ENCODE results near the gene ENPP1.

Gene ENPP1

GRCh38 chr6:131782764-131783163 lies 25.1 kb upstream of the ENPP1 start:
- H3K27ac ChIP-seq: no peak overlapping the region
- H3K4me3 ChIP-seq: no peak overlapping the region

DNA sequence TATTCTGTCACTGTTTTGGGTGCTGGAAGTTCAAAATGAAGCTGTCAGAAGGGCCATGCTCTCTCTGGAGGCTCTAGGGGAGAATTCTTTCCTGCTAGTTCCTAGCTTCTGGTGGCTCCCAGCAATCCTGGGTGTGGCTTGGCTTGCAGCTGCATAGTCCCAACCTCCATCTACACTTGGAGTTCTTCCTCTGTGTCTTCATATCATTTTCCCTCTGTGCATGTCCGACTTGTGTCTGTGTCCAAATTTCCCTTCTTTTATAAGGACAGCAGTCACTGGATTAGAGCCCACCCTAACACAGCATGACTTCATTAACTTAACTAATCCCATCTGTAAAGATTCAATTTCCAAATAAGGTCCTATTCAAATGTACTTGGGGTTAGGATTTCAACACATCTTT lies 23.3 kb upstream of the ENPP1 start:
- Histone ChIP-seq H3K4me3 (no peak overlapping the region), H3K27ac (no peak overlapping the region)

DNA sequence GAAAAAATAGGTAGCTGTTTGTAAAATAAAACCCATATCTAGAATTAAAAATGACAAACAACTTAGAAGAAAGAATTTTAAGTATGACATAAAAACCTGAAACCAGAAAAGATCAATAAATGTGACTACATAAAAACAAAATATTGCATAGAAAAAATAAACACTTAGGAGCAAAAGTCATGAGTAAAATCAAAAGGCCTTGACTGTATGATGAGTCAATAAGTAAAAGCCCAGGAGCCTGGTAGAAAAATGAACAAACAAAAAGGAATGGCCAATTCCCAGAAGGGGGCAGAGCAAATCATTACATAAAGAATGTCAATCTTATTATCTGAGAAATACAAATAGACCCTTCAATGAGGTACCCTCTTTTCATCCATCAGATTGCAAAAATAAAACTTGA lies 20.7 kb upstream of the ENPP1 start:
- Histone ChIP-seq H3K4me3 (no peak overlapping the region), H3K27ac (no peak overlapping the region)

DNA sequence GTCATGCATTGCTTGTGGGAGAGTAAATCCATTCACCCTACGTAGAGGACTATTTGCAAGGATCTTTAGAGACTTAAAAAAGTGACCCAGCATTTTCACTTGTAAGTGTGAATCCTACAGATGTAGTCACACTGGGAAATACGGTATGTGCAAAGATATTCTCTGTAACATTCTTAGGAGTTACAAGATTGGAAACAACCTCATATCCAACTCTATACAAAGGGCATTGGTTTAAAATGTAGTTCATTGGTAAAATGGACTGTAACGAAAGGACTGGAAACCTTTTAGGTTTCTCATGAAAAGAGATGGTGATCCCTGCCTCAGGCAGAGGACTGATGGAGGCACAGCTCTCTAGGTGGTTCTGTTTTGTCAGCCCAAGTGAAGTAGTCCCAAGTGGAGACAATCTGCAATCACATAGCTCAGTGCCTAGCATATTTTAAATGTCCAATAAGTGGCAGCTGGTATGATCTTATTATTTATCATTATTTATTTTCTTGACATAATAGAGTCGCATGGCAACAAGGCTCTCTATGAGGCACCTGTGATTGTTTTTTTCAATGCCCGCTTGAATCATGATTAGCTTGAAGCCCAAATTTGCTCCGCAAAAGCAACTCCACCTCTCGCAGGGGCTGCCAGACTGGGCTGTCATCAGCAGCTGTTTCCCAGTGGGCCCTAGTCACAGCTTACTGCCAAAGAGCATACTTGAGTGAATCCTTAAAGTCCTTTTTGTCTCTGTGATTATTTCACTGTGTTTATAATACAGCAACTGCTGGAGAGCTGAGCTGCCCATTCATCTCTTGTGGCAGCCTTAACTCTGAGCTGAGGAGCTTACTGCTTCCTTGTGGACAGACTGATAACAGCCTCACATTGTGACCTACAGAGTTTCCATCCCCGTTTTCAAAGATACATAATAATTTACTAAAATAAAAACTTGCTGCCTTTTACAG lies 19.8 kb upstream of the ENPP1 start:
- Histone ChIP-seq H3K4me3 (no peak overlapping the region), H3K27ac (no peak overlapping the region)

GRCh38 chr6:131789219-131789618 lies 18.6 kb upstream of the ENPP1 start:
- Histone ChIP-seq H3K27ac (no peak overlapping the region), H3K4me3 (no peak overlapping the region)

GRCh38 chr6:131791476-131791875 lies 16.3 kb upstream of the ENPP1 start:
- Histone ChIP-seq H3K4me3 (no peak overlapping the region), H3K27ac (no peak overlapping the region)

DNA sequence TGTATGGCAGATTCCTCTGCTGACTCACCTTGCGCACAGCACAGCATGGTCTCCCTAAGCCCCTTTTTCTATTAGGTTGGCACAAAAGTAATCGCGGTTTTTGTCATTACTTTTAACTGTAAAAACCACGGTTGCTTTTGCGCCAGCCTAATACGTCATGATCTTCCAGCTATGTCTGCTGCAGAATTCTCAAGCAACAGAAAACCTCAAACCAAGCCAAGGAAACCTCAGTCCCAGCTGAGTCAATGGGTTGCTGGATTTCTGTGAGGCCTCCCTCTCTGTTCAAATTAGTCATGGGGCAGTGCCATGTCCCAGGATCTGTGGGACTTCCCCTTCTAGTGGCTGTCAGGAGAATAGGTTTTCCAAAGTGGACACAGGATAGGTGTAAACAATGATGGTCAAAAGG lies 15.7 kb upstream of the ENPP1 start:
- H3K4me3 ChIP-seq: no peak overlapping the region
- H3K27ac ChIP-seq: no peak overlapping the region

DNA sequence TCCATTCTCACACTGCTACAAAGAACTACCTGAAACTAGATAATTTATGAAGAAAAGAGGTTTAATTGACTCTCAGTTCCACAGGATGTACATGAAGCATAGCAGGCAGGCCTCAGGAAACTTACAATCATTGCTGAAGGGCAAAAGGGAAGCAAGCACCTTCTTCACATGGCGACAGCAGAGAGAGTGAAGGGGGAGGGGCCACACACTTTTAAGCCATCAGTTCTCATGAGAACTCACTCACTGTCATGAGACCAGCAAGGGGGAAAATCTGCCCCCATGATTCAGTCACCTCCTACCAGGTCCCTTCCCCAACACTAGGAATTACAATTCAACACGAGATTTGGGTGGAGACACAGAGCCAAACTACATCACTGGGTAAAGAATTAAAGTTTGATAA lies 12.5 kb upstream of the ENPP1 start:
- no peak overlapping the region for H3K27ac ChIP-seq
- no peak overlapping the region for H3K4me3 ChIP-seq

DNA sequence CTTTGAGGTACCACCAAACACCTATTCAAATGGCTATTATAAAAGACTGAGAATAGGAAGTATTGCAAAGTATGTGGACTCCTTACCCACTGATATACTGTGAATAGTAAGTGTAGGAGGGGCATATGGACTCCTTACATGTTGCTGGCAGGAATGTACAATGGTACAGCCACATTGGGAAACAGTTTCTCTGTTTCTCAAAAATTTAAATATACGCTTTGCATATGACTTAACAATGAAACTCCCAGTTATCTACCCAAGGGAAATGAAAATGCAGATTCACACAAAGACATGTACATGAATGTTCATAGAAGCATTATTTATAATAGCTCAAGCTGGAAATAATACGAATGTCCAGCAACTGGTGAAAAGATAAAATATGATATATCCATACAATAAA lies 5.5 kb upstream of the ENPP1 start:
- Histone ChIP-seq H3K27ac (no peak overlapping the region), H3K4me3 (no peak overlapping the region)

DNA sequence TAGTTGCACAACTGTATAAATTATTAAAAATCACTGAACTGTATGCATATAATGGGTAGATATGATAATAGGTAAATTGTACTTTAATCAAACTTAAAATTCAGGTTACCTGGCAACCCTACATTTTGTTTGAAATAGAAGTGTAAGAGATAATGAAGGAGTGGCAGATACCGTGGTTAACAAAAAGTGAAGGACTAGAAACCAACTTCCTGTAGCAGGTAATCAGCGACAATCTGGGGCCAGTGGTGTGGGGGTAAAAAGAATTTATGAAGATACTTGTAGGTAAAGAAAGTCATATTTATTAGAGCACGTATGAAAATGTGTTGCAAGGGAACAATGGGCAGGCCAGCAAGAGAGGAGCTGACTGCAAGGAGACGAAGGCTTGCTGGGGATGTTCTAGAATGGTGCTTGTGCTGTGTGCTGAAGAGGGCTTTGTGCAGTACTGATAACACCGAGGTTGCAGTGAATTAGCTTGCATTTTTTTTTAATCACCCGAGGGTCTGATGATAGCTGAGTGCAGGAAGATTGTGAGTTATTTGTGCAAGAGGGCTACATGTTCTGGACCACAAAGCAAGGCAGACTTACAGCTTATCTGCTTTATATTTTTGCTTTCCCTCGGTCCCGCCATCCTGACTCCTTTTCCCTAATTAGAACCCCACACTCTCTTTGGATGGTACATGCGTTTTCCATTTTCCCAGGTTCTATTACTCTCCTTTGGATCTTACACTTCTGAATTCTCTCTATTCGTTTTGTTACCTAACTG lies 4.6 kb upstream of the ENPP1 start:
- Histone ChIP-seq H3K4me3 (no peak overlapping the region), H3K27ac (no peak overlapping the region)

DNA sequence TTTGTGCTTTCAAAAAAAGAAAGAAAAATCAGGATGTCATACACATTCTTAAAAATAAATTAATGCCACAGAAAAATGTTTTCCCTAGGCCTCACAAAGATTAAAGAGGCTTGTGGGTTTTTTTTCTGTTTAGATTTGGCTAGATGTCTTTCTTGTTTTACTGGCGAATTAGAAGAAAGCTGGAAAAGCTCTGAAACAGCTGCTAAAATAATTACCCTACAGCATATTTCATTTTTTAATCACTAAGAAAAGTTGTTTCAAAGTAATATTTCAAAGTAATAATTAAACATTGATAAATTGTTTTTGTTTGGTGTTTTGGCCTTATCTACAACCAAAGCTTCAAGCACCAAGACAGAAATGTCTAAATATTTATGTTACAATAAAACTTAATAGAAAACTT lies 3.7 kb upstream of the ENPP1 start:
- H3K27ac ChIP-seq: no peak overlapping the region

DNA sequence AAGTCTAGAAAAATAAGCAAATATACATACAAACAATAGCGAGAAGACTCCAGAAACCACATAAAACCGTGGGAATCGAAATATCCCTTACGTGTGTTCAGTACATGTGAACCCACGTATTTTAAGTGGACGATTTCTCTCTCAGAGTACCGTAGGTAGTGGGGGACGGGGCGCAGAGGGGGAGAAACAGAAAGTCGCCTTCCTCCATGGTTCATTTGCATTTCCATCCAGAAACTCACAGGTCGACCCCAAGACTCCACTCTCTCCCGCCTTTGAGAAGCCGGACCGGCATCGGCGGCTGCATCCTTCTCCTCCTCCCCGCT lies 538 bp upstream of the ENPP1 start:
- Histone ChIP-seq H3K4me3 (peak overlapping the region; percentile 14 to 59 (median 40)), H3K27ac (peak overlapping the region in 3 of 21 experiments; percentile 16 to 47 (median 39))

More for the DNA sequence above, 3.7 kb upstream of the ENPP1 start:
- no peak overlapping the region for H3K4me3 ChIP-seq

DNA sequence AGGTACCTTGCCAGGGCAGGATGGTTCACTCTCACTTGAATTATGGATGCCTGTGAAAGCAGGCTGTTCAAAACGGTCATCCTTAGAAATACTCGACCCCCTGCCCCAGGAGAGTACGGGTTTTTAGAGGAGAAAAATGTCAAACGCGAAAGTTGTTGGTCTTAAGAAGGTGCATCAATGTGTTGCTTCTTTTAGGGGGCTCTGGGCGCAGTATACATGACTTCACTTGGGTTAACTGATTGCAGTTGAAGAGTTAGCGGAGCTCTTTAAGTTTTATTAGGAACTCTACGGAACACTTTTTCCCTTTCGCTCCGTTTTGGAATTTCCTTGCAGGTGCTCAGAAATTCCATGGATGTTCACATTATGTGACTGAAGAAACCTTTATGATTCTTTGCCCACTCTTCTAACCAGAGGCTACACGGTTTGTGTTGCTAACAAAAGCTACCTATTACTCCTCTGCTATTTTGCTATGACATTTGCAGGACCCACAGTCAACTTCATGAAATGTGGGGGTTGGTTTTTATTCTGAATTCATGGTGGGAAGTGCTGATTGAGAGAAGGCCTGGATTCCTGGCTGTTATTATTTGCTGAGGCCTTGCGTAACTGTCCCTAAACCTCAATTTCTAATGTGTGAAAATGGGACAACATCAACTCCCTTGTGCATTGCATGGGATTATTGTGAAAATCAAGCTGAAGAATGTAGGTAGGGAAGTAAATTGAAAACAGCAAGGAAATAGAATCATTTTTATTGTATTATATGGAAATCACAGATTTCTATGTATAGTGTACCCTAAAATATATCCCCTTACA lies 845 bp downstream of the ENPP1 start:
- peak overlapping the region in 7 of 21 experiments; percentile 22 to 79 (median 59) for H3K27ac ChIP-seq
- H3K4me3 ChIP-seq: peak overlapping the region; percentile 25 to 59 (median 40)

DNA sequence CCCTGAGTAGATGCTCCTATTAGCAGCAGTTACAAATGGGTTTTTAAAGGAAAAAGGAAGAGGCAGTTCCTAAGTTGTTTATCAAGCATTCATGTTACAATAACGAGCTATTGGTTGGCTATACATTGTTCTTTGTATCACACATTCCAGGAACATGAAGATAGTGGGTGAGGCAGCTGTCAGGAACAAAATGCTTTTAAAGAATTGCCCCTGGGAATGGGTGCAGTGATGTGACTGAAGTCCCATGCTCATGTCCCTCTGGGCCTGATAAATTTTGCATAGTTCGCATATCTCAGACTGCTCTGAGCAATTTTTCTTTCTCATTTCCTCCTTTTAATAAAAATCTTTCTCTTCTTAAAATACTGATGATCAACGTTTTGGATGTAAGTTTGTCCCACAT lies 3.7 kb downstream of the ENPP1 start:
- Histone ChIP-seq H3K4me3 (no peak overlapping the region), H3K27ac (no peak overlapping the region)

DNA sequence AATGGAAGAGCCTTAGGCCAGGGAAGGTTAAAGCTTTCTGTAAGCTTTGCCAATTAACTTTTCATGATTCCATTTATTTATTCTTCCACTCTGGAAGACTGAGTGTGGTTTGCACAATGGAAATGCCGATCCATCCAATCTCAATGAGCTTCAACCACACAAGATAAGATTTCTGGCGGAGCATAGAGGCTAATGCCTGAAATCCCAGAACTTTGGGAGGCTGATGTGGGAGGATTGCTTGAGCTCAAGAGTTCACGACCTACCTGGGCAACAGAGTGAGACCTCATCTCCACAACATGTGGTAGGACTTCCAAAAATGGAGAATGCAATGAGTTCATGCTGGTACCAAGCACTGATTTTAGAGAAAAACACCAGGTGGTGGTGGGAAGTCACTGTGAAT lies 6.2 kb downstream of the ENPP1 start:
- no peak overlapping the region for H3K27ac ChIP-seq
- no peak overlapping the region for H3K4me3 ChIP-seq

- no peak overlapping the region for H3K4me3 ChIP-seq
- no peak overlapping the region for H3K27ac ChIP-seq
Measured at GRCh38 chr6:131816869-131817268, 9.0 kb downstream of the ENPP1 start.

DNA sequence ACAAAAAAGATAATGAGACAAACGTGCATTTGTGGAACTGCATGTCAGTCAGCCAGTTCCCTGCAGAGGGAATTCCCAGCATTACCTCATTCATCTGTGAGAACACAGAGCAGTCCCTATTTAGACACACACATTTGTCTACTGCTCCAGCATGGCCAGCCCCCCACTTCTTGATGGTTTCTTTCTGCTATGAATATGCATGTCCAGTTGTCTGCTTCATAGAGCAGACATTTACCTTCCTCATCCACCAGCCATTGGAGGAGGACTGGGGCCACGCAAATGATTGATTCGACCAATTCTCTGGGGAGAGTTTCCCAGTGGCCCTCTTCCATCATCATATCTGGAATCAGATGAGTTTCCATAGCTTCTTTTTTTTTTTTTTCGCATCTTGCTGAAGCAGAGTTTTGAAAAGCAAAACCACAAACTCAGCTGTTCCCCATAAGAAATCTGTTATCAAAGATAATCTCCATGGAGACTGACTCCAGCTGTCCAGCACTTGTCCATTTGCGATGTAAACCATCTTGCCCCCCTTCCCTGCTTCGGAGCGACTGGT lies 11.8 kb downstream of the ENPP1 start:
- Histone ChIP-seq H3K4me3 (no peak overlapping the region), H3K27ac (no peak overlapping the region)

- Histone ChIP-seq H3K27ac (no peak overlapping the region), H3K4me3 (no peak overlapping the region)
Measured at GRCh38 chr6:131821010-131821807, 13.4 kb downstream of the ENPP1 start.

GRCh38 chr6:131822119-131822518 lies 14.3 kb downstream of the ENPP1 start:
- no peak overlapping the region for H3K4me3 ChIP-seq
- no peak overlapping the region for H3K27ac ChIP-seq

Data from skin epidermis (tissue), 12 donors.